Sigmoid colon (tissue), 7 donors: ENCODE results near the gene PTH2R. TPM values are rescaled to one million over a fixed set of nuclear protein-coding genes. Genes with fewer than 3 reads are reported as not detected.
"Not testable (repeated sequence)": the region's sequence is repeated elsewhere in the genome, so short reads cannot be mapped to it uniquely, and the experiment has no call there.

Source experiments
- DNase-seq: peaks from one replicate; pipeline ENCODE4 v3.0.0-alpha.2; 2019
- H3K27ac ChIP-seq, 4 donors: fragments of 200-600 bp; sonication (generic); one replicate each; pipeline ENCODE4 v1.5.1; 2016 to 2019; ENCODE audit warnings: mild to moderate bottlenecking in 1 of 4
- H3K27me3 ChIP-seq, 3 donors: fragments of 200-600 bp; sonication (generic); one replicate each; pipeline ENCODE4 v1.5.1; 2019; ENCODE audit warnings: mild to moderate bottlenecking in 1 of 3
- H3K36me3 ChIP-seq, 4 donors: fragments of 200-600 bp; sonication (generic); one replicate each; pipeline ENCODE4 v1.5.1; 2016 to 2019
- H3K4me1 ChIP-seq, 4 donors: fragments of 200-600 bp; sonication (generic); one replicate each; pipeline ENCODE4 v1.5.1; 2017 to 2019
- H3K4me3 ChIP-seq, 4 donors: fragments of 200-600 bp; sonication (generic); one replicate each; pipeline ENCODE4 v1.5.1; 2017 to 2019; ENCODE audit warnings: mild to moderate bottlenecking in 2 of 4, moderate library complexity in 1 of 4
- H3K9me3 ChIP-seq, 4 donors: fragments of 200-600 bp in 3 of 4; sonication (generic) in 3 of 4; one replicate each; pipeline versions ENCODE4 v1.5.1 to v1.6.1; 2013 to 2019
- EP300 ChIP-seq, 4 donors: sonication (generic); formaldehyde crosslinking; IDR thresholded peaks; one replicate each; pipeline ENCODE4 v1.6.1; 2017; ENCODE audit warnings: antibody characterized with exemption in 4 of 4
- POLR2A ChIP-seq, 2 donors: fragments of 450-650 bp; IDR thresholded peaks; one replicate each; pipeline ENCODE4 v1.6.1; 2016; ENCODE audit warnings: antibody characterized with exemption in 2 of 2, mild to moderate bottlenecking in 2 of 2, moderate library complexity in 2 of 2
- POLR2AphosphoS5 ChIP-seq, 4 donors: sonication (generic); formaldehyde crosslinking; IDR thresholded peaks; one replicate each; pipeline ENCODE4 v1.6.1; 2017; ENCODE audit warnings: antibody characterized with exemption in 4 of 4
- WGBS, 2 donors: extraction: QIAGEN DNeasy Blood & Tissue Kit; methylation state at CpG; one replicate each; pipeline ENCODE4 v1.1.7; 2013; 5-methylcytosine and 5-hydroxymethylcytosine counted together
- intact Hi-C: fragments of 100-400 bp; cut with DNase I; formaldehyde crosslinking; loops from one replicate; pipeline ENCODE4 v1.15.1; 2023
- polyA plus RNA-seq, 3 donors: library from polyadenylated mRNA; stranded (reverse); fragments of 200-250 nt; gene quantifications; one replicate each; pipeline ENCODE4 v1.2.3, GENCODE V29; 2013
- total RNA-seq, 4 donors: library from RNA; depleted of rRNA; stranded (reverse); fragments of >200 nt; gene quantifications; one replicate each; pipeline ENCODE4 v1.1.0, GENCODE V29; 2016
- TF ChIP-seq, protein P1 (sequence below), 4 experiments: fragments of 450-650 bp in 3 of 4; fragments of 200-600 bp in 1 of 4; IDR thresholded peaks; one replicate each; pipeline ENCODE4 v1.5.1; 2016 to 2019; ENCODE audit warnings: antibody characterized with exemption in 4 of 4, mild to moderate bottlenecking in 3 of 4, moderate library complexity in 2 of 4
- donor health status: healthy with polysubstance abuse.
- donor health status: Bipolar disorder and iron deficiency.
- donor health status: healthy.

Gene PTH2R
- total and polyA plus RNA-seq, 7 donors = 0.12 to 0.27 TPM; not detected in 5

DNA sequence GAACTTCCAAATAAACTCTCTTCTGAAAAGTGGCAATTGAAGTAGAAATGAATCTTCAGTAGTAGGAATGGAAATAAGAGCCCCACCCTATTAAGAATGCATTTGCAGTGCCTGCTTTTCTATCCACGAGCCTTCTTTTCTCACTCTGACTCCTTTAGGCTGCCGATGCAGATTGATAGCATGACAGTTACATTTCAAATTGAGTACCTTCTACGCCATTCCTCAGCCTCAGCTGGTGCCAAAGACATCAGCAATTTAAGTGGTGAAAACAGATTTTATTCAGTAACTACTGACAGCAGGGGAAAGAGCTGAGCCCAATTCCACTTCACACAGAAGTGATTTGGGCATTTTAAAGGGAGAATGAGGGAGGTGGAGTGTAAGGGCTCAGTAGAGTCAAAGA, 85.5 kb downstream of the PTH2R start:
- Histone ChIP-seq H3K4me3 (no peak overlapping the region), H3K9me3 (peaks cover 0 to 5% (median 0%) of the 10 kb centered on the region in 4 donors), H3K27me3 (no peaks in the 10 kb centered on the region), H3K4me1 (no peaks in the 10 kb centered on the region), H3K36me3 (no peaks in the 10 kb centered on the region), H3K27ac (no peak overlapping the region)
- TF ChIP-seq POLR2AphosphoS5 (IDR thresholded peaks at IDR 0.05) = no peak
- TF ChIP-seq, protein P1, sequence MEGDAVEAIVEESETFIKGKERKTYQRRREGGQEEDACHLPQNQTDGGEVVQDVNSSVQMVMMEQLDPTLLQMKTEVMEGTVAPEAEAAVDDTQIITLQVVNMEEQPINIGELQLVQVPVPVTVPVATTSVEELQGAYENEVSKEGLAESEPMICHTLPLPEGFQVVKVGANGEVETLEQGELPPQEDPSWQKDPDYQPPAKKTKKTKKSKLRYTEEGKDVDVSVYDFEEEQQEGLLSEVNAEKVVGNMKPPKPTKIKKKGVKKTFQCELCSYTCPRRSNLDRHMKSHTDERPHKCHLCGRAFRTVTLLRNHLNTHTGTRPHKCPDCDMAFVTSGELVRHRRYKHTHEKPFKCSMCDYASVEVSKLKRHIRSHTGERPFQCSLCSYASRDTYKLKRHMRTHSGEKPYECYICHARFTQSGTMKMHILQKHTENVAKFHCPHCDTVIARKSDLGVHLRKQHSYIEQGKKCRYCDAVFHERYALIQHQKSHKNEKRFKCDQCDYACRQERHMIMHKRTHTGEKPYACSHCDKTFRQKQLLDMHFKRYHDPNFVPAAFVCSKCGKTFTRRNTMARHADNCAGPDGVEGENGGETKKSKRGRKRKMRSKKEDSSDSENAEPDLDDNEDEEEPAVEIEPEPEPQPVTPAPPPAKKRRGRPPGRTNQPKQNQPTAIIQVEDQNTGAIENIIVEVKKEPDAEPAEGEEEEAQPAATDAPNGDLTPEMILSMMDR (IDR thresholded peaks at IDR 0.05) = no peak
- WGBS, 2 donors = 89 to 90% methylated on average over 3 of the region's 3 CpGs
- DNase-seq = no peak
- intact Hi-C loops = no loop called here

DNA sequence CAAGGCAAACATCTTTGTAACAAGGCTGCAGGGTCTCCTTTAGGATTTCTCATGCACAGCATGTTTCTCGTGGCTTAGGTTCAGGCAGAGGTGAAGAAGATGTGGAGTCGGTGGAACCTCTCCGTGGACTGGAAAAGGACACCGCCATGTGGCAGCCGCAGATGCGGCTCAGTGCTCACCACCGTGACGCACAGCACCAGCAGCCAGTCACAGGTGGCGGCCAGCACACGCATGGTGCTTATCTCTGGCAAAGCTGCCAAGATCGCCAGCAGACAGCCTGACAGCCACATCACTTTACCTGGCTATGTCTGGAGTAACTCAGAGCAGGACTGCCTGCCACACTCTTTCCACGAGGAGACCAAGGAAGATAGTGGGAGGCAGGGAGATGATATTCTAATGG, 86.6 kb downstream of the PTH2R start:
- Histone ChIP-seq H3K36me3 (no peaks in the 10 kb centered on the region), H3K27me3 (no peaks in the 10 kb centered on the region), H3K4me1 (no peaks in the 10 kb centered on the region), H3K9me3 (no peaks in the 10 kb centered on the region), H3K27ac (no peak overlapping the region), H3K4me3 (no peak overlapping the region)
- WGBS, 2 donors = 94 to 95% methylated on average over 12 of the region's 12 CpGs
- no peak for DNase-seq
- TF ChIP-seq POLR2AphosphoS5 (IDR thresholded peaks at IDR 0.05) = no peak
- no peak for TF ChIP-seq EP300 (IDR thresholded peaks at IDR 0.05)
- TF ChIP-seq, protein P1 (IDR thresholded peaks at IDR 0.05) = no peak
- TF ChIP-seq POLR2A (IDR thresholded peaks at IDR 0.05) = no peak
- intact Hi-C loops = no loop called here

DNA sequence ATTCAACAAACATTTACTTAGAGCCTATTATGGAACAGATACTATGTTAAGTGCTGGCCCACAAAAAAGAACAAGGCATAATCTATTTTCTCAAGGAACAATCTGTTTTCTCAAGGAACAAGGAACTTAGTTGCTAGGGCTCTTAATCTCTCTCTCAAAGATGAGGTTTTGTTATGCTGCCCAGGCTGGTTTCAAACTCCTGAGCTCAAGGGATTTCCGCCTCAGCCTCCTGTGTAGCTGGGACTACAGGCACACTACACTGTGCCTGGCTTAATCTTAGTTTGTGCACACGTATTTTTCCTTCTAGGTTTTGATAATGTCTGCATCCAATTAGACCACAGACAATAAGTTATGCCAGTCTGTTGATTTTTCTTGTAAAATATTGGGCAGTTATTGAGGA, 89.5 kb downstream of the PTH2R start:
- WGBS, 2 donors = 79 to 82% methylated on average over 2 of the region's 2 CpGs
- no peak overlapping the region for H3K4me3 ChIP-seq
- no peak for DNase-seq
- H3K27me3 ChIP-seq = no peaks in the 10 kb centered on the region
- no peaks in the 10 kb centered on the region for H3K9me3 ChIP-seq
- no peaks in the 10 kb centered on the region for H3K36me3 ChIP-seq
- TF ChIP-seq POLR2AphosphoS5 (IDR thresholded peaks at IDR 0.05) (no peak), POLR2A (IDR thresholded peaks at IDR 0.05) (no peak), EP300 (IDR thresholded peaks at IDR 0.05) (no peak)
- TF ChIP-seq, protein P1 (IDR thresholded peaks at IDR 0.05) = no peak
- intact Hi-C loops = no loop called here
- H3K4me1 ChIP-seq = no peaks in the 10 kb centered on the region
- H3K27ac ChIP-seq = no peak overlapping the region

DNA sequence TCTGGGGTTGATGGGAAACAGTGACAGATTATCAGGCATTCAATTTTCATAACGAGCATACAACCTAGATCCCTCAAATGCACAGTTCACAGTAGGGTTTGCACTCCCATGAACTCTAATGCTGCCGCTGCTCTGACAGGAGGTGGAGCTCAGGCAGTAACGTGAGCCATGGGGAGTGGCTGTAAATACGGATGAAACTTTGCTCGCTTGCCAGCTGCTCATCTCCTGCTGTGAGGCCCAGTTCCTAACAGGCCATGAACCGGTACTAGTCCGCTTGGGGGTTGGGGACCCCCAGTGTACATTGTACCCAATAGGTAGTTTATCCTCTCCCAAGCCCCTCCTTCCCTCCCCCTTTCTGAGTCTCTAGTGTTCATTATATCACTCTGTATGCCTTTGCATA, 94.6 kb downstream of the PTH2R start:
- no peak for DNase-seq

DNA sequence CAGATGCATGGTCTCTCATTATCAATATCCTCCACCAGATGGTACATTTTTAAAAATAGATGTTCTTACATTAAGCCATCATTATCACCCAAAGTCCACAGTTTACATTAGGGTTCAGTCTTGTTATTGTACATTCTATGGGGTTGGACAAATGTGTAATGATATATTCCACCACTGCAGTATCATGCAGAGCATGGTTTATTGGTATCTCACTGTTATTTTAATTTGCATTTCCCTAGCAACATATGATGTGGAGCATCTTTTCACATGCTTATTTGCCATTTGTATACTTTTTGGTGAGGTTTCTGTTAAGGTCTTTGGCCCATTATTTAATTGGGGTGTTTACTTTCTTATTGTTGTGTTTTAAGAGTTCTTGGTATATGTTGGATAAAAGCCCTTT, 95.7 kb downstream of the PTH2R start:
- DNase-seq = no peak
- no peaks in the 10 kb centered on the region for H3K4me1 ChIP-seq
- TF ChIP-seq, protein P1 (IDR thresholded peaks at IDR 0.05) = no peak
- TF ChIP-seq POLR2AphosphoS5 (IDR thresholded peaks at IDR 0.05) (no peak), EP300 (IDR thresholded peaks at IDR 0.05) (no peak), POLR2A (IDR thresholded peaks at IDR 0.05) (no peak)
- H3K27ac ChIP-seq = no peak overlapping the region
- no peak overlapping the region for H3K4me3 ChIP-seq
- H3K9me3 ChIP-seq = peaks cover 0 to 2% (median 0%) of the 10 kb centered on the region in 4 donors
- H3K36me3 ChIP-seq = no peaks in the 10 kb centered on the region
- no peaks in the 10 kb centered on the region for H3K27me3 ChIP-seq
- intact Hi-C loops = no loop called here

More for the DNA sequence above, 94.6 kb downstream of the PTH2R start:
- intact Hi-C loops = no loop called here
- H3K27ac ChIP-seq = no peak overlapping the region
- H3K4me1 ChIP-seq = no peaks in the 10 kb centered on the region
- peaks cover 0 to 2% (median 0%) of the 10 kb centered on the region in 4 donors for H3K9me3 ChIP-seq
- WGBS, 2 donors = 11 to 49% methylated on average over 7 of the region's 7 CpGs
- H3K4me3 ChIP-seq = no peak overlapping the region
- TF ChIP-seq POLR2AphosphoS5 (IDR thresholded peaks at IDR 0.05) = no peak
- no peak for TF ChIP-seq POLR2A (IDR thresholded peaks at IDR 0.05)
- no peak for TF ChIP-seq EP300 (IDR thresholded peaks at IDR 0.05)
- TF ChIP-seq, protein P1 (IDR thresholded peaks at IDR 0.05) = no peak
- no peaks in the 10 kb centered on the region for H3K27me3 ChIP-seq
- H3K36me3 ChIP-seq = no peaks in the 10 kb centered on the region

DNA sequence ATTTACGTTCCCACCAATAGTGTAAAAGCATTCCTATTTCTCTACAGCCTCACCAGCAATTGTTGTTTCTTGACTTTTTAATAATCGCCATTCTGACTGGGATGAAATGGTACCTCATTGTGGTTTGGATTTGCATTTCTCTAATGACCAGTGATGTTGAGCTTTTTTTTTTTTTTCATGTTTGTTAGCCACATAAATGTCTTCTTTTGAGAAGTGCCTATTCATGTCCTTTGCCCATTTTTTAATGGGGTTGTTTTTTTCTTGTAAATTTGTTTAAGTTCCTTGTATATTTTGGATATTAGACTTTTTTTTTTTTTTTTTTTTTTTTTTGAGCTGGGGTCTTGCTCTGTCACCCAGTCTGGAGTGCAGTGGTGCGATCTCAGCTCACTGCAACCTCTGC, 98.8 kb downstream of the PTH2R start:
- DNase-seq, H3K27ac ChIP-seq, H3K27me3 ChIP-seq, intact Hi-C loops, H3K4me1 ChIP-seq, H3K4me3 ChIP-seq, H3K9me3 ChIP-seq, H3K36me3 ChIP-seq: not testable (repeated sequence)
- WGBS, 2 donors = 97 to 98% methylated on average over 3 of the region's 3 CpGs
